ENCODE results near the gene PYGL. TPM values are rescaled to one million over a fixed set of nuclear protein-coding genes. Genes with fewer than 3 reads are reported as not detected.

PYGL gene
- total and polyA plus RNA-seq, 3 experiments from 2014 or later, result 0.44 to 0.81 TPM; not detected in 1

GRCh38 chr14:50977863-50978528 lies 33.7 kb upstream of the PYGL start:
- Mint-ChIP-seq H3K27ac (no peak overlapping the region), H3K4me1 (no peaks in the 10 kb centered on the region), H3K4me3 (no peak overlapping the region), H3K36me3 (peaks cover 0 to 2% (median 0%) of the 10 kb centered on the region in 3 donors), H3K9me3 (no peaks in the 10 kb centered on the region), H3K27me3 (peaks cover 5 to 35% of the 10 kb centered on the region in 2 donors)
- Histone ChIP-seq H3K27me3 (ENCODE audit: insufficient read depth, low read length, poor library complexity, severe bottlenecking) (no peaks in the 10 kb centered on the region), H3K27ac (ENCODE audit: low read depth, low read length) (no peak overlapping the region), H3K9me3 (ENCODE audit: low read length) (no peaks in the 10 kb centered on the region), H3K36me3 (ENCODE audit: insufficient read depth, low read length) (no peaks in the 10 kb centered on the region), H3K4me1 (ENCODE audit: insufficient read depth, low read length) (no peaks in the 10 kb centered on the region), H3K4me3 (ENCODE audit: low read length) (no peak overlapping the region)
- POLR2A ChIA-PET, result no interaction called here
- CTCF ChIA-PET, result no interaction called here
- DNase-seq, result no peak

GRCh38 chr14:50974118-50974517 lies 29.8 kb upstream of the PYGL start:
- CTCF ChIA-PET, result interaction anchor here (0.9 to 1.1 kb wide), 2 partner anchors 9 to 11 kb away, joined by 3 read pairs; no protein-coding TSS in a partner anchor
- no peak overlapping the region for H3K4me3 Mint-ChIP-seq
- no peak overlapping the region for H3K27ac Mint-ChIP-seq
- peaks cover 9 to 35% of the 10 kb centered on the region in 2 donors for H3K27me3 Mint-ChIP-seq
- H3K4me3 ChIP-seq (ENCODE audit: low read length), result no peak overlapping the region
- H3K27ac ChIP-seq (ENCODE audit: low read depth, low read length), result no peak overlapping the region
- H3K4me1 Mint-ChIP-seq, result no peaks in the 10 kb centered on the region
- no peaks in the 10 kb centered on the region for H3K27me3 ChIP-seq (ENCODE audit: insufficient read depth, low read length, poor library complexity, severe bottlenecking)
- H3K4me1 ChIP-seq (ENCODE audit: insufficient read depth, low read length), result no peaks in the 10 kb centered on the region
- peaks cover 0 to 1% (median 0%) of the 10 kb centered on the region in 3 donors for H3K36me3 Mint-ChIP-seq
- H3K9me3 ChIP-seq (ENCODE audit: low read length), result no peaks in the 10 kb centered on the region
- no peaks in the 10 kb centered on the region for H3K36me3 ChIP-seq (ENCODE audit: insufficient read depth, low read length)
- POLR2A ChIA-PET, result no interaction called here
- no peak for DNase-seq
- H3K9me3 Mint-ChIP-seq, result no peaks in the 10 kb centered on the region

GRCh38 chr14:50972734-50973133 lies 28.5 kb upstream of the PYGL start:
- no peak overlapping the region for H3K27ac ChIP-seq (ENCODE audit: low read depth, low read length)
- DNase-seq, result no peak
- no peaks in the 10 kb centered on the region for H3K4me1 ChIP-seq (ENCODE audit: insufficient read depth, low read length)
- no peaks in the 10 kb centered on the region for H3K36me3 ChIP-seq (ENCODE audit: insufficient read depth, low read length)
- H3K27me3 ChIP-seq (ENCODE audit: insufficient read depth, low read length, poor library complexity, severe bottlenecking), result no peaks in the 10 kb centered on the region
- Mint-ChIP-seq H3K9me3 (no peaks in the 10 kb centered on the region), H3K27me3 (peaks cover 6 to 30% of the 10 kb centered on the region in 2 donors), H3K4me1 (no peaks in the 10 kb centered on the region), H3K36me3 (peaks cover 0 to 1% (median 0%) of the 10 kb centered on the region in 3 donors), H3K4me3 (no peak overlapping the region), H3K27ac (no peak overlapping the region)
- POLR2A ChIA-PET, result no interaction called here
- H3K4me3 ChIP-seq (ENCODE audit: low read length), result no peak overlapping the region
- no peaks in the 10 kb centered on the region for H3K9me3 ChIP-seq (ENCODE audit: low read length)
- CTCF ChIA-PET, result no interaction called here

- no peaks in the 10 kb centered on the region for H3K36me3 ChIP-seq (ENCODE audit: insufficient read depth, low read length)
- peaks cover 5 to 20% of the 10 kb centered on the region in 2 donors for H3K27me3 Mint-ChIP-seq
- ChIA-PET POLR2A (no interaction called here), CTCF (no interaction called here)
- no peak for DNase-seq
- no peaks in the 10 kb centered on the region for H3K4me1 Mint-ChIP-seq
- H3K36me3 Mint-ChIP-seq, result peaks cover 0 to 1% (median 0%) of the 10 kb centered on the region in 3 donors
- H3K9me3 ChIP-seq (ENCODE audit: low read length), result no peaks in the 10 kb centered on the region
- no peak overlapping the region for H3K27ac Mint-ChIP-seq
- no peaks in the 10 kb centered on the region for H3K27me3 ChIP-seq (ENCODE audit: insufficient read depth, low read length, poor library complexity, severe bottlenecking)
- no peak overlapping the region for H3K4me3 Mint-ChIP-seq
- no peak overlapping the region for H3K4me3 ChIP-seq (ENCODE audit: low read length)
- H3K9me3 Mint-ChIP-seq, result no peaks in the 10 kb centered on the region
- H3K27ac ChIP-seq (ENCODE audit: low read depth, low read length), result no peak overlapping the region
- H3K4me1 ChIP-seq (ENCODE audit: insufficient read depth, low read length), result no peaks in the 10 kb centered on the region
Observed at GRCh38 chr14:50970886-50971781, 26.9 kb upstream of the PYGL start.

- no peaks in the 10 kb centered on the region for H3K27me3 ChIP-seq (ENCODE audit: insufficient read depth, low read length, poor library complexity, severe bottlenecking)
- no peaks in the 10 kb centered on the region for H3K36me3 ChIP-seq (ENCODE audit: insufficient read depth, low read length)
- H3K9me3 ChIP-seq (ENCODE audit: low read length), result no peaks in the 10 kb centered on the region
- no peak overlapping the region for H3K4me3 ChIP-seq (ENCODE audit: low read length)
- H3K27ac ChIP-seq (ENCODE audit: low read depth, low read length), result no peak overlapping the region
- no peak for DNase-seq
- Mint-ChIP-seq H3K4me3 (no peak overlapping the region), H3K27ac (no peak overlapping the region), H3K36me3 (peaks cover 0 to 1% (median 0%) of the 10 kb centered on the region in 3 donors), H3K4me1 (no peaks in the 10 kb centered on the region), H3K27me3 (peaks cover 6 to 22% of the 10 kb centered on the region in 2 donors), H3K9me3 (no peaks in the 10 kb centered on the region)
- CTCF ChIA-PET, result no interaction called here
- no peaks in the 10 kb centered on the region for H3K4me1 ChIP-seq (ENCODE audit: insufficient read depth, low read length)
- POLR2A ChIA-PET, result no interaction called here
Observed at GRCh38 chr14:50967790-50968189, 23.5 kb upstream of the PYGL start.

GRCh38 chr14:50967103-50967502 lies 22.8 kb upstream of the PYGL start:
- Histone ChIP-seq H3K9me3 (ENCODE audit: low read length) (no peaks in the 10 kb centered on the region), H3K27me3 (ENCODE audit: insufficient read depth, low read length, poor library complexity, severe bottlenecking) (no peaks in the 10 kb centered on the region), H3K36me3 (ENCODE audit: insufficient read depth, low read length) (no peaks in the 10 kb centered on the region), H3K4me3 (ENCODE audit: low read length) (no peak overlapping the region), H3K4me1 (ENCODE audit: insufficient read depth, low read length) (no peaks in the 10 kb centered on the region), H3K27ac (ENCODE audit: low read depth, low read length) (no peak overlapping the region)
- Mint-ChIP-seq H3K4me3 (no peak overlapping the region), H3K27me3 (peaks cover 5 to 22% of the 10 kb centered on the region in 2 donors), H3K4me1 (no peaks in the 10 kb centered on the region), H3K36me3 (no peaks in the 10 kb centered on the region), H3K27ac (no peak overlapping the region), H3K9me3 (no peaks in the 10 kb centered on the region)
- DNase-seq, result no peak
- ChIA-PET CTCF (no interaction called here), POLR2A (no interaction called here)

GRCh38 chr14:50964683-50965390 lies 20.6 kb upstream of the PYGL start:
- POLR2A ChIA-PET, result no interaction called here
- no peaks in the 10 kb centered on the region for H3K4me1 Mint-ChIP-seq

GRCh38 chr14:50963919-50964318 lies 19.6 kb upstream of the PYGL start:
- no peak overlapping the region for H3K27ac Mint-ChIP-seq
- Histone ChIP-seq H3K36me3 (ENCODE audit: insufficient read depth, low read length) (no peaks in the 10 kb centered on the region), H3K27me3 (ENCODE audit: insufficient read depth, low read length, poor library complexity, severe bottlenecking) (no peaks in the 10 kb centered on the region), H3K4me1 (ENCODE audit: insufficient read depth, low read length) (no peaks in the 10 kb centered on the region), H3K4me3 (ENCODE audit: low read length) (no peak overlapping the region), H3K9me3 (ENCODE audit: low read length) (no peaks in the 10 kb centered on the region), H3K27ac (ENCODE audit: low read depth, low read length) (no peak overlapping the region)
- H3K36me3 Mint-ChIP-seq, result no peaks in the 10 kb centered on the region
- H3K27me3 Mint-ChIP-seq, result peaks cover 3 to 4% of the 10 kb centered on the region in 2 donors
- CTCF ChIA-PET, result interaction anchor here (1.1 kb wide), 1 partner anchor 10 kb away, joined by 3 read pairs; no protein-coding TSS in a partner anchor
- no peak overlapping the region for H3K4me3 Mint-ChIP-seq
- H3K9me3 Mint-ChIP-seq, result no peaks in the 10 kb centered on the region
- DNase-seq, result no peak
- H3K4me1 Mint-ChIP-seq, result no peaks in the 10 kb centered on the region
- POLR2A ChIA-PET, result no interaction called here

More at GRCh38 chr14:50964683-50965390, 20.6 kb upstream of the PYGL start:
- Histone ChIP-seq H3K4me1 (ENCODE audit: insufficient read depth, low read length) (no peaks in the 10 kb centered on the region), H3K27me3 (ENCODE audit: insufficient read depth, low read length, poor library complexity, severe bottlenecking) (no peaks in the 10 kb centered on the region), H3K36me3 (ENCODE audit: insufficient read depth, low read length) (no peaks in the 10 kb centered on the region), H3K9me3 (ENCODE audit: low read length) (no peaks in the 10 kb centered on the region), H3K4me3 (ENCODE audit: low read length) (no peak overlapping the region), H3K27ac (ENCODE audit: low read depth, low read length) (no peak overlapping the region)
- DNase-seq, result no peak
- Mint-ChIP-seq H3K27ac (no peak overlapping the region), H3K36me3 (no peaks in the 10 kb centered on the region), H3K9me3 (no peaks in the 10 kb centered on the region), H3K27me3 (peaks cover 3 to 6% of the 10 kb centered on the region in 2 donors), H3K4me3 (no peak overlapping the region)
- CTCF ChIA-PET, result interaction anchor here (0.7 kb wide), 1 partner anchor 9 kb away, joined by 3 read pairs; no protein-coding TSS in a partner anchor

All from CD8-positive, alpha-beta memory T cell (primary cell).